HG02642 (cell line): ENCODE results near the gene SENP5.

ENCODE experiments used
- ATAC-seq: cut with Tn5 transposase; IDR thresholded peaks from one replicate; pipeline ENCODE4 v1.9.1; 2021; ENCODE audit warnings: mild to moderate bottlenecking; ENCODE audit not compliant: unreplicated experiment, poor library complexity

The SENP5 gene

DNA sequence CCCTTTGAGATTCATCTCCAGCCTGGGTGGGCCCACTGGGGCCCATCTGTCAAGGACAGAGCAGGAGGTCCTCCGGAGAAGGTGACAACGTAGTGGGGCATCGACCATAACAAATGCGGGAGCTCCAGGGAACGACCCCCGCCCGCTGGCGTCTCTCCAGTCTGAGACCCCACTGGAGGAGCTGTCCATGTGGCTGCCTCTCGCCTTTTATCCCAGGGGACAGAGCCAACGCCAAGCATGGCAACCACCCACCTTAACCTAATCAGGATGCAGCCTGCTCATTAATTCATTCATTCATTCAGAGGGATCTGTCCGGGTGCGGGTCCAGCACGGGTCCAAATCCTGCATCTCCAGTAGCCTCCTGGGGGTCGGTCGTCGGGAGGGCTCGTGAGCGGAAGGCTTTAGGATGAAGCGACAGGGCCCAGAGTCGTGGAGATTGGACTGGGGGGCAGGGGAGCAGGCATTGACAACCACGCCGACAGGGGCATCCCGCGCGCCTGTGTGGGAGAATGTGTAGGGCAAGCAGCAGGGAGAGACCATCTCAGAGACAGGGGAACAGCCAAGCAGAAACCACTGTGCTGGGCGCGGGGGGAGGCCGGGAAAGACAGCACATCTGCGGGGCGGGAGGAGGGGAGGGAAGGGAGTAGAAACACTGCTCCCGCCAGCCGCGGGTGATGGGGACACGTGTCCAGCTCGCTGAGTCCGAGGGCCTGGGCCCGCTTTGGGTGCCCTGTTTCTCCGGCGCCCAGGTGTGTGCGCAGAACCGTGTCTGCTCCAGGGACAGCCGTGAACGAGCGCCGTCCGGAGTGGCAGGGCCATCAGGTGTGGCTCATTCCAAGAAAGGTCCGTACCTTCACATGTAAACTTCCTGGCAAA is 99.0 kb downstream of the SENP5 start:
- no peak for ATAC-seq

GRCh38 chr3:196967412-196968232 is 99.9 kb downstream of the SENP5 start:
- no peak for ATAC-seq

DNA sequence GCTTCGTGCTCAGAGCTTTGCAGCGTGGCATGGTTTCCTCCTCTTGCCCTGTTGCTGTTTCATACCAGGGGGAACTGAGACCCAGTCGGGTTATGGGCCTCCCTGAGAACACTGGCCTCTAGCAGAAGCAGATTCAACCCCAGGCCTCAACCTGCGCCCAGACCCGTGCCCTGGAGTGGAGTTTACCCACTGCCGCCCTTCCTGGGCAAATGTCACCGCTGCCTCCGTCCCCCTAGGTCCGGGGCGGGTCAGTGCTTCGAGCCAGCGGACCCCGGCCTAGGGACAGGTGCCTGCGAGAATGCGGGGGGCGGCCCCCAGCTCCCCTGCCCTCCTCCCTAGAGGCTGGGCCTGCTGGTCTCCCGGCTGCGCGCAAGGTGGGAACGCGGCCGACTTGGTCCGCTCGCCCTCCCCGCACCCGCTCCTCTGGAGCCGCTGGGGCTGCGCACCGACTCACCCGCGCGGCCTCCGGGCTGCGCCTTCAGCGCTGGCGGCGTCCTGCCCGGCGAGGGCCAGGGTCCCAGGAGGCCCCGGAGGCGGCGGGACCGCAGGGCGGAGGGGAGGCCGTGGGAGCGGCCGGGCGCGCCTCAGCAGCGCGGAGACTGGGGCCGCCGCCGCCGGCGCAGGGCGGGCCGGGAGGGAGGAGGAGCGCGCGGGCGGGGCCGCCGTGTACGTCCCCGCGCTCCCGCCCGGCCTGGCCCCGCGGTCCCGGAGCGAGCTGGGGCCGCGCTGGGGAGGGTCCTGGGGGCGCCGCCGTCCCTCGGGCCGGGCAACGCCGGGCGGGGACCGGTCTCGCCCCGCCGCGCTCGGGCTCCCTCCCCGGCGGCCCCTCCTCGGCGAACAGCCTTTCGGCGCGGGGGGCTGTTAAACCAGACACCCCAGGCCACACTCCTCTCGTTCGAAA is 100.8 kb downstream of the SENP5 start, which contains the start of gene PIGZ:
PIGZ (minus strand) TSS at position 601 of the 901 bp plus-strand sequence. CDS start 16,802 bp downstream, outside the sequence.
- ATAC-seq = peak; percentile 60

DNA sequence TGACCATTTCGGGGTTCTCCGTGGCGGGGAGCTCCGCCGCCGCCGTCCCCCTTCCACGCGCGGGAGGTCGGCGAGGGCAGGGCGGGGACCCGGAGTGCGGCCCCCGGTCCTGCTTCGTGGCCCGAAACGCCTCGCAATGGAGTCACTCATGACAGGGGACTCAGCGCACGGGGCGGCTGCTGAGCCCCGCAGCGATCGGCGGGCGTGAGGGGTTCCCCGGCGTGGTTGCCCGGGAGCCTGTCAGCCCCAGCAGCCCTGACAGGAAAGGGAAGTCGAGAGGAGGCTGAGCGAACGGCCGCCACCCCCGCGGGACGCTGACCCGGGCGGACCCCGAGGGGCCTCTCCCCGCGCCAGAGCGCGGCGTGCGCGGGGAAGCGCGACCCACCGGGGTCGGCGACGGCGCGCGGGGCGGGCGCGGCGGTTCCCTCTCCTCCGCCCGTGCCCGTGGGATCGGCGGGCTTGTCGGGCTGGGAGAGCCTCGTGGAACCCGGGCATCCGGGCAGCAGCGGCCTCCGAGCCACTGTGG is 101.5 kb downstream of the SENP5 start:
- peak; percentile 56 for ATAC-seq

- peak; percentile 59 for ATAC-seq
Observed at GRCh38 chr3:196969660-196970546, 102.2 kb downstream of the SENP5 start.

DNA sequence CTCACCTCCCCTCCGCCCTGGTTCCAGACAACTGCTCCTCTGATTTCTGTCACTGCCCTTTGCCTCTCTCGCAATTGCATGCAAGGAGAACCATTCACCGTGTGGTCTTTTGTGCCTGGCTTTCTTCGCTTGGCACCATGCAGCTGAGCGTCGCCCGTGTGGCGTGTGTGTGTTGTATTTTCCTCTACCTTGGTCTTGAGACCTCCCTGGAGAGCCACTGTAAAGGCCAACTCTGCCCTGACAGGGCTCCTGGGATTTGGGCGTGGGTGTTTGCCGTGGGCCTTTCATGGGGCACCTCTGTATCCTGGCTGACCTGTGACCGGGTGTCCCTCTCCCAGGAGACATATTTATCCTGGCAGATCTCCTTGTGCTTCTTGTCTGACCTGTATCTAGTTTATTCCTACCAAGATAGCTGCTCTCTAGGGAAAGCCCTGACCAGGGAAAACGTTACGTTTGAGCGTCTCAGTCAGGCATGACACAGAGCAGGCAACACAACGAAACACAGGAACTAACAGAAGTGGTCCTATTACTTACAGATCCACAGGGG is 102.9 kb downstream of the SENP5 start:
- no peak for ATAC-seq

GRCh38 chr3:196971094-196971698 is 103.5 kb downstream of the SENP5 start:
- no peak for ATAC-seq

DNA sequence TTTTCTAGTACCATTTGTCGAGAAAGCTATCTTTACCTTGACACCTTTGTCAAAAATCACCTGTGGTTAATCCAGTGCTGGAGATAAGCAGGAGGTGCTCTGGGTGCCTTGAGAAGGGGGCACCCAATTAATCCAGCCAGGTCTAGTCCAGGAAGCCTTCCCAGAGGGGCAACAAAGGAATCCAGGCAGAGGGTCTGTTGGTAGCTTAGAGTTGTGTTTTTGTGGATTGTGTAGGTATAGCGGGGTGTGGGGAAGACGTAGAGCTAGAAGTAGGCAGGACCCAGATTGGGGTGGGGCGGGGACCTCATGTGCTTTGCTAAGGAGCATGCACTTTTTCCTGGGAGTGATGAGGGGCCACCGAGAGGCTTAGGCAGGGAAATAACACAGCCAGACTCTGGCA is 106.9 kb downstream of the SENP5 start:
- no peak for ATAC-seq

DNA sequence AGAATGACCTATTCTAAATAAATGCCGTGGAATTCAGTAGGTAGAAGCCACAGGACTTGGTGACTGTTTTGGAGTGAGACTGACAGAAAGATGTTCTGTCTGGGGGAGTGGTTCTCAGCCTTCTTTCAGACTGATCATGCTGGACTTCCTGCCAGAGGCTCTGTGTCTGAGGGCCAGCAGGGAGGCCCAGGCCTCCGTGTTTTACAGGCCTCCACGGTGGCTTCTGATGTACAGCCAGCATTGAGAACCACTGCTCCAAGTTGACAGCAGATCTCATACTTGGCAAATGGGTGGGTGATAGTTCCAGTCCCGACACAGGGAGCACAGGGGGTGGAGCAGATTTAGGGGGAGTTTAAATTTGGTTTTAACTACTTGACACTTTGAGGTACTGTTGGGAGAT is 107.6 kb downstream of the SENP5 start:
- ATAC-seq = no peak

DNA sequence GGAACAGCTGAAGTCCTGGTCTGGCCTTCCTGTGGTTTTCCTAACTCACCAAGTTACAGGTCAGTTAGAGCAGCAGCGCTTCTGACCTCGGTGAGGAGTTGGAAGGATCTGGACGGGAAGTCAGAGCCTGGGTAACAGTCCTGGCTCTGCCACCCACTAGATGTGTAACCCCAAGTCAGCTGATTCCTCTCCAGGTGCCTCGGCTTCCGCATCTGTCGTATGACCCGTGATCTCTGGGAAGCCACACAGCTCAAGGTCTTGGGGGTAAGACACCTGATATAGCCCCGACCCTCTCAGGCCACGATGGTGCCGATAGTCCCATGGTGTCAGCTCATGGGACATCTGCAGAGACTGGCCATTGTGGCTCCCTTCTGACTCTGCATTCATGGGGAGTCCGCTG is 109.2 kb downstream of the SENP5 start:
- ATAC-seq = no peak

GRCh38 chr3:196979545-196979944 is 111.8 kb downstream of the SENP5 start:
- no peak for ATAC-seq

DNA sequence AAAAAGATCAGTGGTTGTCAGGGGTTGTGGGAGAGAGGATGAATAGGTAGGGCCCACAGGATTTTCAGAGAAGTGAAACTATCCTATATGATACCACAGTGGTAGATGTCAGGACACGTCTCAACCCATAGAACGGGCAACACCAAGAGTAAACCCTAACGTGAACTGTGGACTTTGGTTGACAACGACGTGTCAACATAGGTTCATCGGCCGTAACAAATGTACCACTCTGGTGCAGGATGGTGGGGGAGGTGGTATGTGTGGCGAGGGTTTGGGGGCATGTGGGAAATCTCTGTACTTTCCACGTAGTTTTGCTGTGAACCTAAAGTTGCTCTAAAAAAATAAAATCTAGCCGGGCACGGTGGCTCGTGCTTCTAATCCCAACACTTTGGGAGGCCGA is 113.9 kb downstream of the SENP5 start:
- ATAC-seq = no peak

DNA sequence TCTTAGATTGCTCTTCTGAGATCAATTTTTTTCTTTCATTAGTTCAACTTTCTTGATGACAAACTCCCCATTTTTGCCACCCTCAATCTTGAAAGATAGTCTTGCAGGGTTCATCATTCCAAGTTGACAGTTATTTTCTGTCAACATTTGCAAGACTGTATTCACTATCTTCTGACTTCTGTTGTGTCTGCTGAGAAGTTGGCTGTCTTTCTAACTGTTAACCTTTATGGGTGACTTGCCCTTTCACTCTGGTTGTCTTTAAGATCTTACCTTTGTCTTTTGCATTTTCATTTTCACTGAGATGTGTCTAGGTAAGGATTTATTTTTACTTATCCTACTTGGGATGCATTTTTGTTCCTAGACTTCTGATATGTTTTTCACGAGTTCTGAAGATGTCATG is 115.5 kb downstream of the SENP5 start:
- no peak for ATAC-seq
